Pancreas (tissue), 10 donors: Measurements from ENCODE around the gene C10orf67. TPM values are rescaled to one million over a fixed set of nuclear protein-coding genes. Genes with fewer than 3 reads are reported as not detected.
A peak's percentile ranks its signal among the peaks of the same experiment; 100 is the strongest.

Experiments used
- ATAC-seq, 4 donors: fragments of 200-7000 bp; cut with Tn5 transposase; one replicate each; pipeline versions ENCODE4 v1.8.0 to v1.9.1; 2020; ENCODE audit warnings: mild to moderate bottlenecking in 4 of 4, moderate library complexity in 4 of 4
- DNase-seq, 6 donors: peaks; one replicate each; pipeline ENCODE4 v3.0.0-alpha.2; 2020
- FAIRE-seq: peaks from 2 replicates; lab custom pipeline; 2012; peaks lifted over from hg19 to GRCh38; lab: Jason Lieb, UNC
- H3K27ac ChIP-seq, 4 donors: fragments of 200-600 bp; sonication (generic); 1 replicate in 3 of 4; 2 replicates in 1 of 4; pipeline versions ENCODE4 v1.5.0 to v1.8.0; 2020
- H3K27me3 ChIP-seq, 4 donors: fragments of 200-600 bp; one replicate each; pipeline ENCODE4 v1.8.0; 2021
- H3K36me3 ChIP-seq, 3 donors: fragments of 200-600 bp; sonication (generic) in 1 of 3; one replicate each; pipeline versions ENCODE4 v1.5.0 to v1.8.0; 2020 to 2021
- H3K4me1 ChIP-seq, 3 donors: fragments of 200-600 bp; one replicate each; pipeline ENCODE4 v1.8.0; 2021
- H3K4me3 ChIP-seq, 4 donors: fragments of 200-600 bp; sonication (generic) in 2 of 4; one replicate each; pipeline versions ENCODE4 v1.5.0 to v1.8.0; 2020 to 2021
- H3K9me3 ChIP-seq, 4 donors: fragments of 200-600 bp; one replicate each; pipeline ENCODE4 v1.8.0; 2021
- WGBS, 2 donors: extraction: QIAGEN DNeasy Blood & Tissue Kit; methylation state at CpG; one replicate each; pipeline ENCODE4 v1.1.7; 2013; 5-methylcytosine and 5-hydroxymethylcytosine counted together
- intact Hi-C, 3 donors: fragments of 100-400 bp; cut with DNase I; formaldehyde crosslinking; loops; one replicate each; pipeline versions ENCODE4 v1.11.1 to v1.14.2; 2022
- polyA plus RNA-seq, 2 donors: library from polyadenylated mRNA; stranded (reverse); fragments of 200-250 nt; gene quantifications; one replicate each; pipeline ENCODE4 v1.2.3, GENCODE V29; 2013
- total RNA-seq, 6 donors: library from RNA; stranded (reverse); fragmentation: NEBNext Ultra II Directional in 4 of 6; extraction: Animal tissue kit (Norgen Biotek cat#: 25700) in 4 of 6; gene quantifications; one replicate each; pipeline versions ENCODE4 v1.2.1 to v1.2.4, GENCODE V29; 2021 to 2023
- TF ChIP-seq, protein P1 (sequence below), 4 donors: fragments of 200-600 bp; sonication (generic) in 3 of 4; IDR thresholded peaks; one replicate each; pipeline versions ENCODE4 v1.5.0 to v1.8.0; 2021; ENCODE audit warnings: antibody characterized with exemption in 4 of 4
- donor health status: healthy with polysubstance abuse.
- donor health status: DM: no; HTN: no; CAD: no; lungs with moderate emphysema.
- donor health status: DM: no; HTN: no; CAD: no.
- donor health status: control.
- donor health status: control.
- donor health status: Bipolar disorder and iron deficiency.
- donor health status: DM: yes; HTN: yes; CAD: no.
- donor health status: DM: no; HTN: no; CAD: no.
- donor health status: DM: no; HTN: no; CAD: no.
- donor health status: DM: yes; HTN: yes; CAD: no.

C10orf67 gene
- total and polyA plus RNA-seq, 8 donors, result 0.02 to 0.16 (median 0.08) TPM; not detected in 3

DNA sequence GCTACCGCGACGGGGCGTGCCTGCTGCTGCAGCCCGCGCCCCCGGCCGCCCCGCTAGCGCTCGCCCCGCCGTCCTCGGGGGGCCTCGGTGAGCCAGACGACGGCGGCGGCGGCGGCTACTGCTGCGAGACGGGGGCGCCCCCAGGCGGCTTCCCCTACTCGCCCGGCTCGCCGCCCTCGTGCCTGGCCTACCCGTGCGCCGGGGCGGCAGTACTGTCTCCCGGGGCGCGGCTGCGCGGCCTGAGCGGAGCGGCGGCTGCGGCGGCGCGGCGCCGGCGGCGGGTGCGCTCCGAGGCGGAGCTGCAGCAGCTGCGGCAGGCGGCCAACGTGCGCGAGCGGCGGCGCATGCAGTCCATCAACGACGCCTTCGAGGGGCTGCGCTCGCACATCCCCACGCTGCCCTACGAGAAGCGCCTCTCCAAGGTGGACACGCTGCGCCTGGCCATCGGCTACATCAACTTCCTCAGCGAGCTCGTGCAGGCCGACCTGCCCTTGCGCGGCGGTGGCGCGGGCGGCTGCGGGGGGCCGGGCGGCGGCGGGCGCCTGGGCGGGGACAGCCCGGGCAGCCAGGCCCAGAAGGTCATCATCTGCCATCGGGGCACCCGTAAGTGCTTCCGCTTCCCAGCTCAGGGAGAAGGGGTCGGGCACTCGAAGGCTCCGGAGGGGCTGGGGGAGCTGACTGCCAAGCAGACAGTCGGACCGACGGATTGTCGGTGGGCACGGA, 151.7 kb downstream of the C10orf67 start:
- FAIRE-seq (no peak), ATAC-seq (peak in 3 of 4 donors; percentile 11 to 44 (median 14)), DNase-seq (peak; percentile 43 to 83 (median 62))
- intact Hi-C loops, result no loop called here
- TF ChIP-seq, protein P1, sequence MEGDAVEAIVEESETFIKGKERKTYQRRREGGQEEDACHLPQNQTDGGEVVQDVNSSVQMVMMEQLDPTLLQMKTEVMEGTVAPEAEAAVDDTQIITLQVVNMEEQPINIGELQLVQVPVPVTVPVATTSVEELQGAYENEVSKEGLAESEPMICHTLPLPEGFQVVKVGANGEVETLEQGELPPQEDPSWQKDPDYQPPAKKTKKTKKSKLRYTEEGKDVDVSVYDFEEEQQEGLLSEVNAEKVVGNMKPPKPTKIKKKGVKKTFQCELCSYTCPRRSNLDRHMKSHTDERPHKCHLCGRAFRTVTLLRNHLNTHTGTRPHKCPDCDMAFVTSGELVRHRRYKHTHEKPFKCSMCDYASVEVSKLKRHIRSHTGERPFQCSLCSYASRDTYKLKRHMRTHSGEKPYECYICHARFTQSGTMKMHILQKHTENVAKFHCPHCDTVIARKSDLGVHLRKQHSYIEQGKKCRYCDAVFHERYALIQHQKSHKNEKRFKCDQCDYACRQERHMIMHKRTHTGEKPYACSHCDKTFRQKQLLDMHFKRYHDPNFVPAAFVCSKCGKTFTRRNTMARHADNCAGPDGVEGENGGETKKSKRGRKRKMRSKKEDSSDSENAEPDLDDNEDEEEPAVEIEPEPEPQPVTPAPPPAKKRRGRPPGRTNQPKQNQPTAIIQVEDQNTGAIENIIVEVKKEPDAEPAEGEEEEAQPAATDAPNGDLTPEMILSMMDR (IDR thresholded peaks at IDR 0.05), result no peak
- H3K36me3 ChIP-seq, result no peaks in the 10 kb centered on the region
- H3K27me3 ChIP-seq, result no peaks in the 10 kb centered on the region
- H3K27ac ChIP-seq, result peak overlapping the region; percentile 76 to 95 (median 84)
- no peaks in the 10 kb centered on the region for H3K9me3 ChIP-seq
- H3K4me3 ChIP-seq, result peak overlapping the region; percentile 42 to 67 (median 56)
- peaks cover 3 to 9% (median 9%) of the 10 kb centered on the region in 3 donors for H3K4me1 ChIP-seq
- whole genome bisulfite sequencing, 2 donors, result 1% methylated on average over 52 to 100 of the region's 100 CpGs

GRCh38 chr10:23191764-23192711, 152.6 kb downstream of the C10orf67 start, which contains the start of gene PTF1A:
PTF1A (plus strand) TSS chr10:23192312; CDS start chr10:23192531, 219 bp downstream.
- Histone ChIP-seq H3K4me3 (peak within 1 kb of the TSS; percentile 42 to 67 (median 56)), H3K27me3 (no peaks in the 10 kb centered on the region), H3K4me1 (peaks cover 0 to 13% (median 11%) of the 10 kb centered on the region in 3 donors), H3K9me3 (no peaks in the 10 kb centered on the region), H3K27ac (peak within 1 kb of the TSS; percentile 76 to 95 (median 84)), H3K36me3 (no peaks in the 10 kb centered on the region)
- TF ChIP-seq, protein P1 (IDR thresholded peaks at IDR 0.05), result no peak
- DNase-seq, result peak; percentile 82 to 91 (median 85)
- 1% methylated on average over 81 to 107 of the region's 107 CpGs for WGBS, 2 donors
- no peak for FAIRE-seq
- intact Hi-C loops, result no loop called here
- peak; percentile 63 to 77 (median 71) for ATAC-seq

DNA sequence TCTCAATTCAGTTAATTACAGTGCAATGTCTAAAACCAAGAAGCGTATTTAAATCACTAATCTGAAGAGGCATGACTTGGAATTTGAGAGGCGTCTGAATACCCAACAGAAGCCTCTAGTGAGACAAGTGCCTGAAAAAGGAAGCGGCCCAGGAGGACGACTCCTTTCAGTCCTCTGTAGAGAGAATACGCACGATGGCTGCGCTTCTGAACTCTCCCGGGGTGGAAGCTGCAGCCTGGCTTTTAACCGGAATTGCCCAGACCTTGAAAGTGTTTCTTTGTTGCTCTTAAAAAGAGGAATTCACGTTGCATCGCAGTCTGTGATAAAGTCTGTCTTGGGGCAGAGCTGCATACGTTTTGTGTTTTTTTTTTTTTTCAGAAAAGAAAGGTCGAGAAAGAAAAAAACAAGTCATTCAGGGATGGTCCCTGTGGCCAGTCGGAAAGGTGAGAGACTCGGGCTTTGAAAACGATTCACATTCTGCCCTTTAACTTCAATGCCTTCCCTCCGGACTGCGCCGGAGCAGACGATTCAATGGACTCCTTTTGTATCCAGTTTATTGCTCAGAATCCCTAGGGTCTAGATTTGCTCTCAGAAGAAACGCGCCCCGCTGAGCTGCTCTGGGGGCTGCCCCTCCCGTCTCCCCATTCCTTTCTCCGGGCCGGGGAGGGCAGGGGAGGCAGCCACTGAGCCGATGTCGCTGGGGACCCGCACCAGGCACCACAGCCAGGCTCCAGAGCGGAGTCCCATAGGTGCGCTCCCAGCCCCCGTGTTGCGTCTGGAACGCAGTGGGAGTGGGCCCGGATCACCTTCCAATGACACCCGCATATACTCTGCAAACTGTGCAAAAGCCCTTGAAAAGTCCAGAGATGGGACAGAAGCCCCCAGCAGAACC, 153.5 kb downstream of the C10orf67 start:
- H3K27ac ChIP-seq, result peak overlapping the region; percentile 76 to 95 (median 84)
- H3K4me1 ChIP-seq, result peaks cover under 1 to 13% (median 11%) of the 10 kb centered on the region in 3 donors
- DNase-seq (peak in 3 of 6 donors; percentile 18 to 50 (median 34)), ATAC-seq (peak in 2 of 4 donors; percentile 3 to 5), FAIRE-seq (no peak)
- intact Hi-C loops, result no loop called here
- TF ChIP-seq, protein P1 (IDR thresholded peaks at IDR 0.05), result no peak
- H3K27me3 ChIP-seq, result no peaks in the 10 kb centered on the region
- WGBS, 2 donors, result 9 to 11% methylated on average over 36 of the region's 36 CpGs
- H3K4me3 ChIP-seq, result peak overlapping the region; percentile 42 to 67 (median 56)
- H3K36me3 ChIP-seq, result no peaks in the 10 kb centered on the region
- H3K9me3 ChIP-seq, result no peaks in the 10 kb centered on the region

DNA sequence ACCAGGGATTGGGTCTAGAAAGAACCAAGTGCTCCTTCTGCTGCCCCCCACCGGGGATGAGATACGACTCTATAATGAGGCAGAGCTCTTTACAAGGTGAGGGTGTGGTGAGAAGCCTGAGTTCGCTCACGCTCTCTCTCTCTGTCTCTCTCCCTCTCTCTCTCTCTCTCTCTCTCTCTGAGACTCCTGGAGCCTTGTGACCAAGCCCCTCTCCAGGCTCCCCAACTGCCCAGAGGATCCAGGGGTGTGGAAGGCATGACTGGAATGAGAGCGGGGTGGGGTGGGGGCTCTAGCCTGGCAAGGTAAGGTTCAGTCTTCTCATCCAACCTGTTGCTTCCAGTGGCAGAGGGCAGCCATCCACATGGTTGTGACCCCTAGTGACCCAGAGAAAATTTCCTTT, 155.6 kb downstream of the C10orf67 start:
- Histone ChIP-seq H3K27ac (peak overlapping the region in 2 of 4 donors; percentile 88 to 95), H3K36me3 (no peaks in the 10 kb centered on the region), H3K4me1 (peaks cover 5 to 17% (median 13%) of the 10 kb centered on the region in 3 donors), H3K9me3 (no peaks in the 10 kb centered on the region), H3K27me3 (no peaks in the 10 kb centered on the region), H3K4me3 (peak overlapping the region in 2 of 4 donors; percentile 18 to 67)
- DNase-seq (no peak), ATAC-seq (no peak), FAIRE-seq (no peak)
- intact Hi-C loops, result no loop called here
- TF ChIP-seq, protein P1 (IDR thresholded peaks at IDR 0.05), result no peak
- 24 to 32% methylated on average over 5 of the region's 5 CpGs for WGBS, 2 donors
